SW480 (cell line): ENCODE data around the gene BCKDHB.
"Not testable (repeated sequence)": the region's sequence is repeated elsewhere in the genome, so short reads cannot be mapped to it uniquely, and the experiment has no call there.

ENCODE experiments used
- DNase-seq: peaks from one replicate; pipeline ENCODE4 v3.0.0-alpha.2; 2016; ENCODE audit warnings: low spot score

The BCKDHB gene

GRCh38 chr6:80263585-80263984 lies 157.1 kb downstream of the BCKDHB start:
- no peak for DNase-seq

DNA sequence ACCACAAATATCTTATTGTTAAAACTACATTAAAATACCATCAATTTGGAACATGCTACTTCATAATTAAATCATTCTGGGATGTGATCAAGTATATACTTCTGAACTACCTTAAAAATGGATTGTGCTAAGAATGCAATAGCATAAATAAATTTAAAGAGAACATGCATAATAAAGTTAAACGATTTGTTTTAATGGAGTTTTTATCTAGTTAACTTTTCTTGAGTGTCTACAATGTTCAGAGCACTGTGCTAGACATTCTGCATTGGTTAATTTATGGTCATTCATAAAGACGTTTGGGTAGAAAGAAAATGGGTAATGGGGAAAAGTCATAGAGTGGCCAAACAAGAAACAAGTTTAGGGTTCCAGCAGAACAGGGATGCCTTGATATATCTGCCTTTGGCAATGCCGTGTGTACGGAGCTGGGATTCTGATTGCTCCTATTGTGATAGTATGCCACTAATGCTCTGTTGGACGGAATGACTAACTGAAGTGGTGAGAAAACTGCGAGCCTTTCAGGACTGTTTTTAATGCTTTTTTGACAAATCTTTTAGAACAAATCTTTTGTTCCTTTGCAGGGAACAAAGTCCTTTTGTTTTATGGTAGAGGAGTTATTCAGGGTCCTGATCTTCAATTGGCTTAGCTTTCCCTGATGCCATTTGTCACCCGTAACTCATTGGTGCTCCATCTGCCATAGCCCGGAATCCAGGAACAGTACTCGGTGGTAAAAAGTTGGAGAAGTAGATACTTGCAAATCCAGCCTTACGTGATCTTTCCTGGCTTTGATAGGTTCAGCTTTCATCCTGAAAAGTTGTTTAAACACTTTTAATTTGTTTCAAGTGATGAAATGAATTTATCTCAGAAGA lies 162.6 kb downstream of the BCKDHB start:
- DNase-seq = no peak

GRCh38 chr6:80271074-80271473 lies 164.6 kb downstream of the BCKDHB start:
- no peak for DNase-seq

- DNase-seq = no peak
Observed at GRCh38 chr6:80272988-80273387, 166.5 kb downstream of the BCKDHB start.

DNA sequence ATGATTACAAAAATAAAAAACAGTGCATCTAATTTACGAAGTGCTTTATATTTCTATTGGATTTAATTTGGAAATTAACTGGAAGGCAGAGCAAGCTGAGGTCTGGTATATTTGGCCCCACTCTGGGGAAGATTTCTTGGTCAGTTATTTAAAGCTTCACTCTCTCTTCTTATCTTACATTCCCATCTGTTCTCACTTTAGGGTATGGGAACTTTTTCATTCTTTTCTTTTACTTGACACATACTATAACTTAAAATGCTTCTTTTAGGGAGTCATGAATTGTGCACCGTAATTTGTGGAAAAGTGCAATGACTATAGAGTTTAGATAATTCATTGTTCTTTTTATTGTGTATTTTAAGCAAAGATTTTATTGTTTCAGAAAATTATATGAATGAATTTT lies 170.4 kb downstream of the BCKDHB start:
- no peak for DNase-seq

GRCh38 chr6:80277501-80277900 lies 171.0 kb downstream of the BCKDHB start:
- DNase-seq = no peak

- DNase-seq = no peak
Observed at GRCh38 chr6:80280262-80281010, 174.0 kb downstream of the BCKDHB start.

- no peak for DNase-seq
Observed at GRCh38 chr6:80282913-80283554, 176.6 kb downstream of the BCKDHB start.

- no peak for DNase-seq
Observed at GRCh38 chr6:80287112-80287511, 180.6 kb downstream of the BCKDHB start.

DNA sequence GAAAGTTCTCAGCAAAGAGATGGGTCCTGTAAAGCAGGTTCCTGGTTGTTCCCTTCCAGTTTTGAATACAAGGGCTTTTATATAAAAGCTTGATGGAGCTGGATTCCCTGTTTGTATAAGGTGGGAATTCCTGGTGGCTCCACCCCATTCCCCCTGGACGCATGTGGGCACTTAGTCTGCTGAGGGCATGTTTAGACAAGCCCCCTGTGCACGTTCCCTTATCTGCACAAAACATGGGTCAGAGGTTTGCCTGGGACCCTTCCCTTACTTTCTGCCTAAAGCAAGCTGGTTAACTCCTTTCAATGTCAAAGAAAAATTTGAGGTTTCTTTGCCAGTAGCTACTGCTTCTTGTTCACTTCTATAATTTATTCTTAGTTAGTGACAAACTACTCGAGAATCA lies 181.1 kb downstream of the BCKDHB start:
- no peak for DNase-seq

DNA sequence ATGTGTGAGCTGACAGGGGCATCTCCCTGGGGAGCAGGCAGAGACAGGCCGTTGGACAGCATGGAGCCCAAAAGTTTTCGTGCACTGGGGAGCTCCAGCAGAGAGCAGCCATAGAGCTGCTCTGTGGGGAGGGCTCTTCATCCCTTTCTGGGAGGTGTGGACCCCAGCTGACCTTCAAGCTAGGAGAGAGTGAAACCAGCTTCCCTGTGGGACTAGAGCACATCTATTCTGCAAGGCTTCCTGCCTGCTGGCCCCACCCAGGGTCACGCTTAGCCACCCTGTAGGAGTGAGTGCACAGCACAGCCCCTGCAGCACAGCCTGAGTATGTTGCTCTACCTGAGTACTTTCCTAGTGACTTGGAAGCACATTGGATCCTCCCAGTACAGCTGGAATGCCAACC lies 183.3 kb downstream of the BCKDHB start:
- DNase-seq = no peak

- not testable (repeated sequence) for DNase-seq
Observed at GRCh38 chr6:80294531-80294930, 188.1 kb downstream of the BCKDHB start.

DNA sequence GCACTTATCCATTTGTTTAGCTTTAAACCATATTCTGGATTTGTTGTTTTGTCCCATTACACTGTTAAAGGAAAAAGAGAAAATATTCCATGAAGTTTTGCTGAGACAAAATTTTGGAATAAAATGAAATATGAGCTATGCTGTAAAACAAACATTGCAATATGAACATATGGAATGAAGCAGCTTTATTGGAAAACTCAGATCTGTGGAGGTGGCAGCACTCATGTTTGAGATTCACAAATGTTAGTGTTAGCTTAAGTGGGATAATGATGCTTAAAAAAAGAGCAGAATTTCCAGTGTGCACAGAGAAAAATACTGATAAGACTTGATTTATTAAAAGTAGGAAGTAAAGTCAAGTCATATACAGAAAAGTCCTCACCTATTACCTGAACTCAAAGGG lies 196.2 kb downstream of the BCKDHB start:
- DNase-seq = no peak

DNA sequence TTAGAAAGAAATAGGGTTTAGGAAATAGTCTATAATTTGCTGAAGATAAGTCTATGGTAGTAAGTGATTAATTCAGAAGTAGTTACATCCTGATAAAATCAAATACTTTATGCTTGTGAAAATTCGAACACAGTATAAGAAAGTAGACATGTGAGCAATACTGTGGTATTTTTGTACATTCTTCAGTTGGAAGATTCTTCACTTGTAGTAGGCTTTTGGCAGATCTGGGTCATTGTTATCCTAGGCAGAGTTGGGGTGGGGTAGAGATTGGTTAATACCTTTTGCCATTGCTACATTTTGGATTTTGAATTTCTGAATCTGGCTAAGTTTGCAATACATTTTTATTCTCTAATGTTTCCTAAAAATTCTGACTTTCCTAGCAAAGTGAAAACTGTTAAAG lies 197.5 kb downstream of the BCKDHB start:
- DNase-seq = no peak

DNA sequence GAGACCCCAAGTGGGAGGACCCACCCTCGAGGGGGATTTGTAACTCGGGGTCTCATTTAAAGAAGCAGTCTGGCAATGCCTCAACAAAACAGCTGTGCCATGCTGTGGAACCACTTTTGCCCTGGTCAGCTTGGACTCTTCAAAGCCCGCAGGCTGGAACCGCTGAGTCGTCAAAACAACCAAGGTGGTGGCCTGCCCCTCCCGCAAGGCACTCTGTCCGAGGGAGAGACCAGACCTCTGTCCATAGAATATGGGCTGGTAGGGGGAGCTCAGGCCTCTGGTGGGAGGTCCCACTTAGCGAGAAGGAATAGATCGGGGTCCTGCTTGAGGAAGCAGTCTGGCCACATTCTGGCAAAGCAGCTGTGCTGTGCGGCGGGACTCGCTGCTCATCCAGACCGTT lies 208.1 kb downstream of the BCKDHB start:
- no peak for DNase-seq

GRCh38 chr6:80316686-80317231 lies 210.3 kb downstream of the BCKDHB start:
- no peak for DNase-seq

- DNase-seq = no peak
Observed at GRCh38 chr6:80319196-80319595, 212.7 kb downstream of the BCKDHB start.

DNA sequence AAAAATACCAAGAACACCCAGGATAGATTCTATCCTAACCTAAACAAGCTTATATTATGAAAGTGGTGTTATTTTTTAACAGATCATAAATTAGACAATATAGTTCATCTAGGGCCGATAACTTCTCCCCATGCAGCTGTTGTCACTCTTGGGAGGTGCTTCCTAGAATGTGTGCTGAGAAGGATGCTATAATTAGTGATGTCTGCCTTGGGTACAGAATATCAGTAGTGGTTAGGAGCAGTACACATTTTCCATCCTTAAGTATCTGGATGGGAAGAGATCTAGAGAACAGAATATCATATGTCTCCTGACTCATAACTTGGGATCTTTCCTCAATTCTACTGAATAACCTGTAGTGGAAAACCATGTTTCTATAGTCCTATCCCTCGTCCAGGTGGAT lies 214.5 kb downstream of the BCKDHB start:
- no peak for DNase-seq

GRCh38 chr6:80325742-80326141 lies 219.3 kb downstream of the BCKDHB start:
- DNase-seq = no peak

DNA sequence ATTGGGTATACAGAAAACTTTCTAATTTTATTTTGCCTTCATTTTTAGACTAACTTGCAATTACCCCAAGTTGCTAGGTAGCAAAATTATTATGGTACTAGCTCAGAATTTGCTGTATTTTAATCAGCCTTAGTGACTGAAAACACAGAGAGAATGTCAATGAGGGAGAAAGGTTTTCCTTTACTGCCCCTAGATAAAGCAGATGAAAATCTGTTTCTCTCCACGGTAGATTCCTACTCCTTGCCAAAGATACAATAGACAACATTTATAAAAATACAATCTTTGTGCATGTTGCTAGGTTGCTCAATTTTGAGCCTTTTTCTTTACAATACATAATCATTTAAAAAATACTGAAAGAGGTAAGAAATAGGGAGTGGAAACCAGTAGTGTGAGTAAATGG lies 222.2 kb downstream of the BCKDHB start:
- no peak for DNase-seq

GRCh38 chr6:80329496-80329895 lies 223.0 kb downstream of the BCKDHB start:
- DNase-seq = no peak

- DNase-seq = no peak
Observed at GRCh38 chr6:80330961-80331360, 224.5 kb downstream of the BCKDHB start.

DNA sequence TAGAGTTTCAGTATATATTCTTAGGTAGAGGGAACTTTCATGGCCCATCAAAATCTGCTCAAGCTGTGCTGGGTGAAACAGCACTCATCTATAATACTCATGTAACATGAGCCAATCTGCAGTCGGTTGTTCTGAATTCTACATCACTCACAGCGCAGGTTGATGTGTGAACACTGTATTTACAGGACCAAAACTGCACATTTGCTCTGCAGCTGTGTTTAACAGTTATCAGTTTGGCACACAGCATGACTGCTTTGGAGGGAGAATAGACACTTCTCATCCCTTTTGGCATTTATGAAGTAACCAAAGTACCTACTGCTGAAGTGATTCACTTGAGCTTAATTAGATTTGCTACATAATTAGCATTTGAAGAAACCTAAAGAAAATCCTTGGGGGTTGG lies 225.1 kb downstream of the BCKDHB start:
- DNase-seq = no peak
